Endothelial cell of umbilical vein (primary cell): ENCODE measurements around the gene SESN3.

Source experiments
- EZH2 ChIP-seq: IDR thresholded peaks from 2 replicates; pipeline ENCODE4 v1.6.1; 2012; ENCODE audit warnings: borderline replicate concordance, low read depth, mild to moderate bottlenecking, moderate library complexity, low read length, inconsistent platforms; ENCODE audit not compliant: severe bottlenecking
- FOS ChIP-seq: IDR thresholded peaks from 2 replicates; pipeline ENCODE4 v1.6.1; 2011; ENCODE audit warnings: mild to moderate bottlenecking, low read length, moderate library complexity, borderline replicate concordance; ENCODE audit not compliant: insufficient read depth
- GATA2 ChIP-seq: IDR thresholded peaks from 2 replicates; pipeline ENCODE4 v1.7.0; 2011; ENCODE audit warnings: low read depth, mild to moderate bottlenecking, moderate library complexity, mixed read lengths, low read length; ENCODE audit not compliant: insufficient read length, insufficient read depth
- POLR2A ChIP-seq: IDR thresholded peaks from 2 replicates; pipeline ENCODE4 v1.6.1; 2012; ENCODE audit warnings: low read depth, mild to moderate bottlenecking, control low read depth, low read length
- TF ChIP-seq, protein P1 (sequence below), 2 donors: IDR thresholded peaks; 1 replicate in 1 of 2; 2 replicates in 1 of 2; pipeline ENCODE4 v1.5.1; 2011; ENCODE audit warnings: low read length in 2 of 2, mild to moderate bottlenecking in 2 of 2, moderate library complexity in 2 of 2, control low read depth in 1 of 2, inconsistent platforms in 1 of 2, low read depth in 1 of 2; ENCODE audit not compliant: insufficient read depth in 1 of 2; ENCODE audit errors: extremely low read depth in 1 of 2

DNA sequence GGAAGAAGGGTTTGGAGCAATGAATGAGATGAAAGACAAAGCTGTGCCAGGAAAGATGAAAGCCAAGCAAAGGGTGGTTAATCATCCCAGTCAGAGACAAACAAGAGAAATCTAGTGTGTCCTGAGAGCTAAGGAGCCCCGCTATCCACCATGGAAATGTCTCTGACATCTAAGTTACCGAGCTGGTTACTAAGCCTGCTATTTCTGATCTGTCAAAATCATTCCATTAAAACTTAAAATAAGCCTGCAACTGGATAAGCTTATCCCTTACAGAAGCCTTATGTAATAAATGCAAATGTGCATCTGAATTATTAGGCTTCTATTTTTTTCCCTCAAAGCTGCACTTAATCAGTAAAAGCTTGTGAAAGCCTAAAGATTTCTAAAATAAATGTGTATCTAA lies 22.1 kb upstream of the SESN3 start:
- TF ChIP-seq FOS (no peak), EZH2 (no peak), POLR2A (no peak), GATA2 (no peak)
- TF ChIP-seq, protein P1, sequence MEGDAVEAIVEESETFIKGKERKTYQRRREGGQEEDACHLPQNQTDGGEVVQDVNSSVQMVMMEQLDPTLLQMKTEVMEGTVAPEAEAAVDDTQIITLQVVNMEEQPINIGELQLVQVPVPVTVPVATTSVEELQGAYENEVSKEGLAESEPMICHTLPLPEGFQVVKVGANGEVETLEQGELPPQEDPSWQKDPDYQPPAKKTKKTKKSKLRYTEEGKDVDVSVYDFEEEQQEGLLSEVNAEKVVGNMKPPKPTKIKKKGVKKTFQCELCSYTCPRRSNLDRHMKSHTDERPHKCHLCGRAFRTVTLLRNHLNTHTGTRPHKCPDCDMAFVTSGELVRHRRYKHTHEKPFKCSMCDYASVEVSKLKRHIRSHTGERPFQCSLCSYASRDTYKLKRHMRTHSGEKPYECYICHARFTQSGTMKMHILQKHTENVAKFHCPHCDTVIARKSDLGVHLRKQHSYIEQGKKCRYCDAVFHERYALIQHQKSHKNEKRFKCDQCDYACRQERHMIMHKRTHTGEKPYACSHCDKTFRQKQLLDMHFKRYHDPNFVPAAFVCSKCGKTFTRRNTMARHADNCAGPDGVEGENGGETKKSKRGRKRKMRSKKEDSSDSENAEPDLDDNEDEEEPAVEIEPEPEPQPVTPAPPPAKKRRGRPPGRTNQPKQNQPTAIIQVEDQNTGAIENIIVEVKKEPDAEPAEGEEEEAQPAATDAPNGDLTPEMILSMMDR (IDR thresholded peaks at IDR 0.05; ENCODE audit: extremely low read depth in 1 of 2, insufficient read depth in 1 of 2, low read depth in 1 of 2, low read length in 2 of 2), result no peak
